Gastroesophageal sphincter (tissue), 2 donors: ENCODE measurements around the gene HOXB4.

ENCODE experiments used
- EP300 ChIP-seq: sonication (generic); formaldehyde crosslinking; IDR thresholded peaks from one replicate; pipeline ENCODE4 v1.6.1; 2017; ENCODE audit warnings: antibody characterized with exemption, mild to moderate bottlenecking
- POLR2A ChIP-seq, 2 donors: fragments of 450-650 bp; IDR thresholded peaks; one replicate each; pipeline ENCODE4 v1.6.1; 2017; ENCODE audit warnings: antibody characterized with exemption in 2 of 2, mild to moderate bottlenecking in 2 of 2, moderate library complexity in 1 of 2

GRCh38 chr17:48550502-48551213, 27.5 kb downstream of the HOXB4 start:
- no peak for TF ChIP-seq POLR2A (IDR thresholded peaks at IDR 0.05)
- no peak for TF ChIP-seq EP300
